Nucleus accumbens (tissue), 56 donors: ENCODE measurements around the gene AP5S1.
"Not testable (repeated sequence)": the region's sequence is repeated elsewhere in the genome, so short reads cannot be mapped to it uniquely, and the experiment has no call there.

ENCODE experiments used
- DNase-seq, 56 donors: peaks; one replicate each; lab custom pipeline; 2025; lab: John Stamatoyannopoulos, UW

AP5S1 gene

GRCh38 chr20:3808544-3808943, 11.8 kb upstream of the AP5S1 start:
- no peak for DNase-seq

GRCh38 chr20:3811467-3812258, 8.7 kb upstream of the AP5S1 start:
- peak; percentile 83 to 99 (median 95) for DNase-seq

- no peak for DNase-seq
Observed at GRCh38 chr20:3812259-3812681, 8.1 kb upstream of the AP5S1 start.

- DNase-seq = no peak
Observed at GRCh38 chr20:3812975-3813847, 7.1 kb upstream of the AP5S1 start.

- no peak for DNase-seq
Observed at GRCh38 chr20:3813848-3814581, 6.3 kb upstream of the AP5S1 start.

GRCh38 chr20:3814928-3815495, 5.3 kb upstream of the AP5S1 start:
- DNase-seq = no peak

GRCh38 chr20:3815703-3816315, 4.5 kb upstream of the AP5S1 start:
- DNase-seq = no peak

GRCh38 chr20:3818155-3819151, 1.9 kb upstream of the AP5S1 start:
- DNase-seq = peak in 17 of 56 donors; percentile 13 to 52 (median 28)

GRCh38 chr20:3819411-3820047, 818 bp upstream of the AP5S1 start:
- DNase-seq = no peak

GRCh38 chr20:3820901-3821727, 767 bp downstream of the AP5S1 start:
- DNase-seq = no peak

- DNase-seq = no peak
Observed at GRCh38 chr20:3821996-3822395, 1.6 kb downstream of the AP5S1 start.

GRCh38 chr20:3823881-3824280, 3.5 kb downstream of the AP5S1 start:
- no peak for DNase-seq

GRCh38 chr20:3825526-3825925, 5.2 kb downstream of the AP5S1 start:
- peak in 3 of 56 donors; percentile 9 to 21 (median 15) for DNase-seq

GRCh38 chr20:3826420-3826819, 6.1 kb downstream of the AP5S1 start:
- no peak for DNase-seq

- DNase-seq = no peak
Observed at GRCh38 chr20:3828798-3829197, 8.5 kb downstream of the AP5S1 start.

- DNase-seq = not testable (repeated sequence)
Observed at GRCh38 chr20:3829891-3830290, 9.5 kb downstream of the AP5S1 start.

- DNase-seq = no peak
Observed at GRCh38 chr20:3836132-3836531, 15.8 kb downstream of the AP5S1 start.
